OCI-LY1 (cell line): ENCODE data around the gene TMEM51.

Experiments used
- H2AFZ ChIP-seq: fragments of 200-600 bp; sonication (generic), shearing (Covaris generic); 2 replicates; pipeline ENCODE4 v1.6.0; 2014; ENCODE audit warnings: antibody characterized with exemption, mild to moderate bottlenecking, low read length
- H3F3A ChIP-seq: fragments of 200-600 bp; sonication (generic), shearing (Covaris generic); 2 replicates; pipeline ENCODE4 v1.6.0; 2014; ENCODE audit warnings: mild to moderate bottlenecking, antibody characterized with exemption, low read length, moderate library complexity; ENCODE audit not compliant: insufficient read depth
- H3K27ac ChIP-seq: fragments of 200-600 bp; sonication (generic); 2 replicates; pipeline ENCODE4 v1.5.1; 2014; ENCODE audit warnings: low read length, mixed run types, mild to moderate bottlenecking, low read depth; ENCODE audit not compliant: poor library complexity, severe bottlenecking
- H3K27me3 ChIP-seq: fragments of 200-600 bp; sonication (generic); 2 replicates; pipeline ENCODE4 v1.6.0; 2014; ENCODE audit warnings: antibody characterized with exemption, mild to moderate bottlenecking, low read length, moderate library complexity; ENCODE audit not compliant: insufficient read depth
- H3K36me3 ChIP-seq: fragments of 200-600 bp; sonication (generic); 2 replicates; pipeline ENCODE4 v1.6.1; 2014; ENCODE audit warnings: mild to moderate bottlenecking, antibody characterized with exemption, low read length, moderate library complexity, mixed read lengths; ENCODE audit not compliant: insufficient read depth
- H3K4me1 ChIP-seq: fragments of 200-600 bp; sonication (generic); 2 replicates; pipeline ENCODE4 v1.5.1; 2014; ENCODE audit warnings: mild to moderate bottlenecking, low read length, moderate library complexity; ENCODE audit not compliant: insufficient read depth, severe bottlenecking
- H3K4me2 ChIP-seq: fragments of 200-600 bp; sonication (generic), shearing (Covaris generic); 2 replicates; pipeline ENCODE4 v1.6.1; 2014; ENCODE audit warnings: low read length
- H3K4me3 ChIP-seq: fragments of 200-600 bp; sonication (generic); 2 replicates; pipeline ENCODE4 v1.5.1; 2014; ENCODE audit warnings: low read length, low read depth, mild to moderate bottlenecking, mixed read lengths; ENCODE audit not compliant: poor library complexity, severe bottlenecking
- H3K79me2 ChIP-seq: fragments of 200-600 bp; shearing (Covaris generic); 2 replicates; pipeline ENCODE4 v1.6.1; 2016; ENCODE audit warnings: mixed run types, low read length, mixed read lengths; ENCODE audit not compliant: insufficient read depth
- H3K9ac ChIP-seq: fragments of 200-600 bp; sonication (generic), shearing (Covaris generic); 2 replicates; pipeline ENCODE4 v1.6.1; 2014; ENCODE audit warnings: mild to moderate bottlenecking, low read length, mixed read lengths
- H3K9me2 ChIP-seq: fragments of 200-600 bp; sonication (generic), shearing (Covaris generic); 2 replicates; pipeline ENCODE4 v1.6.1; 2014; ENCODE audit warnings: low read depth, mild to moderate bottlenecking, low read length, mixed read lengths
- H3K9me3 ChIP-seq: fragments of 200-600 bp; shearing (Covaris generic); 2 replicates; pipeline ENCODE4 v1.6.1; 2014; ENCODE audit warnings: low read length, mixed read lengths
- H4K20me1 ChIP-seq: fragments of 200-600 bp; sonication (generic), shearing (Covaris generic); 2 replicates; pipeline ENCODE4 v1.6.0; 2016; ENCODE audit warnings: mild to moderate bottlenecking, low read length; ENCODE audit not compliant: insufficient read depth
- EZH2 ChIP-seq: fragments of 200-600 bp; sonication (generic), shearing (Covaris generic); IDR thresholded peaks from 2 replicates; pipeline ENCODE4 v1.8.0; 2017; ENCODE audit warnings: borderline replicate concordance, mixed run types, mild to moderate bottlenecking, antibody characterized with exemption, low read length, moderate library complexity, mixed read lengths
- TF ChIP-seq, protein P1 (sequence below): fragments of 200-600 bp; sonication (generic), shearing (Covaris generic); IDR thresholded peaks from 2 replicates; pipeline ENCODE4 v1.5.1; 2017; ENCODE audit warnings: mild to moderate bottlenecking, antibody characterized with exemption, low read length, moderate library complexity, mixed read lengths

The TMEM51 gene

DNA sequence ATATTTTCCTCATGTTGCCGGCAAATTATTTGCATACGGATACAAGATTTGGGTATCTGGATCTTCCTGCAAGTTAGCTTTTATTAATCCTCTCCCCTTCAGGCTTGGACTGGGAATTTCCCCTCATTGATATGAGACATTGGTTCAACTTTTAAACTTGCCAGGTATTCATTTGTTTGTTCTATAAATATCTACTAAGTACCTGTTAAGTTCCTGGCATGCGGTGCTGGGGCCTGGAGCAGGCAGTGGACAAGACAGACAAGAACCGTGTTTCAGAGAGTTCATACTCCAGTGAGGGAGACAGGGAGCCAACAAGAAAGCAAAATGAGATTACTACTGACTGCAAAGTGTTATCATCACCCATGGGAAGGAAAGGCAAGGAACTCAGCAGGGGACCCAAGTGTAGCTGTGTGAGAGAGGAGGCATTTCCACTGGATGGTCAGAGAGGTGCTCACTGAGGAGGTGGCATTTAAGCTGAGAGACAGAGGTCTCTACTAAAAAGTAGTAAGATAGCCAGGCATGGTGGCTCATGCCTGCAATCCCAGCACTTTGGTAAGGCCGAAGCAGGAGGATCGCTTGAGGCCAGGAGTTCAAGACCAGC is 54.4 kb downstream of the TMEM51 start:
- Histone ChIP-seq H3K36me3 (no peaks in the 10 kb centered on the region), H3K79me2 (no peaks in the 10 kb centered on the region), H4K20me1 (no peaks in the 10 kb centered on the region), H3K4me3 (no peak overlapping the region), H3K9me3 (no peaks in the 10 kb centered on the region), H3K4me1 (no peaks in the 10 kb centered on the region), H3K27me3 (peaks cover 4% of the 10 kb centered on the region; the same call in 1 of the 2 replicates), H3K9me2 (no peaks in the 10 kb centered on the region), H3K4me2 (no peak overlapping the region), H3F3A (no peaks in the 10 kb centered on the region), H3K27ac (no peak overlapping the region), H3K9ac (no peak overlapping the region), H2AFZ (no peak overlapping the region)
- TF ChIP-seq, protein P1, sequence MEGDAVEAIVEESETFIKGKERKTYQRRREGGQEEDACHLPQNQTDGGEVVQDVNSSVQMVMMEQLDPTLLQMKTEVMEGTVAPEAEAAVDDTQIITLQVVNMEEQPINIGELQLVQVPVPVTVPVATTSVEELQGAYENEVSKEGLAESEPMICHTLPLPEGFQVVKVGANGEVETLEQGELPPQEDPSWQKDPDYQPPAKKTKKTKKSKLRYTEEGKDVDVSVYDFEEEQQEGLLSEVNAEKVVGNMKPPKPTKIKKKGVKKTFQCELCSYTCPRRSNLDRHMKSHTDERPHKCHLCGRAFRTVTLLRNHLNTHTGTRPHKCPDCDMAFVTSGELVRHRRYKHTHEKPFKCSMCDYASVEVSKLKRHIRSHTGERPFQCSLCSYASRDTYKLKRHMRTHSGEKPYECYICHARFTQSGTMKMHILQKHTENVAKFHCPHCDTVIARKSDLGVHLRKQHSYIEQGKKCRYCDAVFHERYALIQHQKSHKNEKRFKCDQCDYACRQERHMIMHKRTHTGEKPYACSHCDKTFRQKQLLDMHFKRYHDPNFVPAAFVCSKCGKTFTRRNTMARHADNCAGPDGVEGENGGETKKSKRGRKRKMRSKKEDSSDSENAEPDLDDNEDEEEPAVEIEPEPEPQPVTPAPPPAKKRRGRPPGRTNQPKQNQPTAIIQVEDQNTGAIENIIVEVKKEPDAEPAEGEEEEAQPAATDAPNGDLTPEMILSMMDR: no peak
- TF ChIP-seq EZH2: no peak

DNA sequence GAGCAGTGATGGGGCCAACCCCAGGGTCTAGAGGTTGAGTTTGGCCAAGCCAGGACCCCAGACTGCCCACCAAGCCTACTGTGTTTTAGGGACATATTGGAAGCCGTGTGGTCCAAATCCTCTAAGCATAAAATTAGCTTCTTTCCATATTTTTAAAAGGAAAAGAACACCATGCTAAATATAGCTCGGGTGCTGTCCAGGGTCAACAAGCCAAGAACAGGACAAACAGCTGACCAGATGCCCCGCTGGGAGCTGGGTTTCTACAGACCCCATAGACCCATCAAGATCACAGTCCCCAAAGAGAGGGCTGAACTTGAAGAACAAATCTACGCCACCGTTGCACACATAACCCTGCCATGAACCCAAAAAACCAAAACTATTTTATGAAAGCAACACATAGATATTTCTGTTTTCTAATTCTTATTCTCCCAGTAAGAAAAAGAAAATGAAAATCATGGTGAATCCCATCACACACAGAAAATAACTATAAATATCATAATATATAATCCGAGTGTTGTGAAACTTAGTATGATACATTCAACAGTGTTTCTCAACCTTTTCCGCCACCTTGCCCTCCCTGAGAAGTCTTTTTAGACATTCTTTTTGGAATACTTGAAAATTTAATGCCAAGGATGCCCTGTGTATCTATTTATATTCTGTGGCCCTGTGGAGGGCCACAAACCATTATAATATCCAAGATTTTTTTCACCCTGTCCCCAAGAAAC is 57.3 kb downstream of the TMEM51 start:
- no peaks in the 10 kb centered on the region for H3K9me3 ChIP-seq
- H3K9ac ChIP-seq: no peak overlapping the region
- H3K4me1 ChIP-seq: no peaks in the 10 kb centered on the region
- H3K9me2 ChIP-seq: no peaks in the 10 kb centered on the region
- H2AFZ ChIP-seq: no peak overlapping the region
- H3K36me3 ChIP-seq: no peaks in the 10 kb centered on the region
- no peak overlapping the region for H3K27ac ChIP-seq
- peaks cover 4% of the 10 kb centered on the region; the same call in 1 of the 2 replicates for H3K27me3 ChIP-seq
- H3K4me2 ChIP-seq: no peak overlapping the region
- no peaks in the 10 kb centered on the region for H3F3A ChIP-seq
- no peak for TF ChIP-seq EZH2
- TF ChIP-seq, protein P1: no peak
- H3K4me3 ChIP-seq: no peak overlapping the region
- H4K20me1 ChIP-seq: no peaks in the 10 kb centered on the region
- no peaks in the 10 kb centered on the region for H3K79me2 ChIP-seq

DNA sequence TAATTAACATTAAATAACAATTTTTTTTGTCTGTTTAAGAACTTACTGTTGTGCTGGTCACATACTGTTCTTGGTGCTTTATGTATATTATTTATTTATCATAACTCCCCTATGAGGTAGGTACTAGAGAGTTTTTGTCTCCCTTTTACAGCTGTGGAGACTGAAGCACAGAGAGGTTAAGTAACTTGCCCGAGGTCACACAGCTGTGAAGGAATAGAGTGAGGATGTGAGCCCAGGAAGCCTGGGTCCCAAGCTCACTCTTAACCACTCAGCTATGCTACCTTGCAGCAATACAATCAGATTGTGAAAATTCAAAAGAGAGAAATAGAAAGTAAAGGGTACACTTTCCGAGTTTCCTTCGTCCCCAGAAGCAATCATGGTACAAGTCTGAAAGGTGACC is 57.9 kb downstream of the TMEM51 start:
- Histone ChIP-seq H3K9ac (no peak overlapping the region), H3K4me2 (no peak overlapping the region), H3K4me1 (no peaks in the 10 kb centered on the region), H3K36me3 (no peaks in the 10 kb centered on the region), H3K9me2 (no peaks in the 10 kb centered on the region), H3K27ac (no peak overlapping the region), H3K27me3 (peaks cover 4% of the 10 kb centered on the region; the same call in 1 of the 2 replicates), H4K20me1 (no peaks in the 10 kb centered on the region), H3K9me3 (no peaks in the 10 kb centered on the region), H3K4me3 (no peak overlapping the region), H3F3A (no peaks in the 10 kb centered on the region), H3K79me2 (no peaks in the 10 kb centered on the region), H2AFZ (no peak overlapping the region)
- TF ChIP-seq, protein P1: no peak
